Effector memory CD8-positive, alpha-beta T cell (primary cell): ENCODE results near the gene ZPR1.
A peak's percentile ranks its signal among the peaks of the same experiment; 100 is the strongest.

ENCODE experiments used
- ATAC-seq: fragments of 150-1000 bp; cut with Tn5 transposase; replicated peaks from 2 replicates; pipeline ENCODE4 v1.10.0; 2021; ENCODE audit warnings: mild to moderate bottlenecking, moderate library complexity
- DNase-seq, 3 experiments: peaks; one replicate each; pipeline ENCODE4 v3.0.0; 2021
- H3K27ac Mint-ChIP-seq, 2 donors: one replicate each; pipeline ENCODE4 v1.8.0; 2022; ENCODE audit warnings: mild to moderate bottlenecking in 2 of 2, mixed read lengths in 2 of 2, moderate library complexity in 2 of 2
- H3K27me3 Mint-ChIP-seq, 2 donors: one replicate each; pipeline ENCODE4 v1.8.0; 2022; ENCODE audit warnings: mixed read lengths in 2 of 2
- H3K36me3 Mint-ChIP-seq: one replicate; pipeline ENCODE4 v1.8.0; 2022; ENCODE audit warnings: mild to moderate bottlenecking, moderate library complexity, mixed read lengths; ENCODE audit not compliant: insufficient read depth
- H3K4me1 Mint-ChIP-seq, 2 donors: one replicate each; pipeline ENCODE4 v1.8.0; 2022; ENCODE audit warnings: low read depth in 2 of 2, mixed read lengths in 2 of 2
- H3K4me3 Mint-ChIP-seq, 2 donors: one replicate each; pipeline ENCODE4 v1.8.0; 2022; ENCODE audit warnings: mild to moderate bottlenecking in 2 of 2, mixed read lengths in 2 of 2, moderate library complexity in 2 of 2
- H3K9me3 Mint-ChIP-seq, 2 donors: one replicate each; pipeline ENCODE4 v1.8.0; 2022; ENCODE audit warnings: mixed read lengths in 2 of 2

ZPR1 gene

DNA sequence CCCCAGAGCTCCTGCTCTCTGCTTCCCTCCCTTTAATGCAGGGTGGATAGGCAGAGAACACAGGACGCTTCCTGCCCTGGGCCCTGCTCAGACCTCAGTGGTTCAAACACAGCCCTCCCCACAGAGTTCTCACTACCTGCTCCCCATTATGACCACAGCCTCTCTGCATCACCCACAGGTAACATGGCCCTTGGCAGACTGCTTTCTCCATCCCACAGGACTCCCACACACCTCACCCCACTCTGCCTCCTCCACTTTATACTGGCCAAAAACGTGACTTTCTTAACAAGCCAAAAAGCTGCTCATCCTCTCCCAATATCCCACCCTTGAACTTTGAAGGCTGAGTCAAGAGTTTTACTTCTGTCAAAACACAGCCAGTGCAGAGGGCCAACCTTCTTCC, 48.8 kb downstream of the ZPR1 start:
- no peaks in the 10 kb centered on the region for H3K27me3 Mint-ChIP-seq
- no peaks in the 10 kb centered on the region for H3K36me3 Mint-ChIP-seq
- H3K27ac Mint-ChIP-seq: peak overlapping the region; percentile 68 to 73
- DNase-seq (no peak), ATAC-seq (no peak)
- no peak overlapping the region for H3K4me3 Mint-ChIP-seq
- H3K9me3 Mint-ChIP-seq: no peaks in the 10 kb centered on the region
- no peaks in the 10 kb centered on the region for H3K4me1 Mint-ChIP-seq

- Mint-ChIP-seq H3K4me1 (peaks cover 5 to 9% of the 10 kb centered on the region in 2 donors), H3K27me3 (peaks cover 2 to 4% of the 10 kb centered on the region in 2 donors), H3K27ac (no peak overlapping the region), H3K36me3 (no peaks in the 10 kb centered on the region), H3K4me3 (no peak overlapping the region), H3K9me3 (no peaks in the 10 kb centered on the region)
- ATAC-seq (no peak), DNase-seq (no peak)
These were observed 51.1 kb downstream of the ZPR1 start for GRCh38 chr11:116736763-116737162.

- peaks cover 5 to 9% of the 10 kb centered on the region in 2 donors for H3K4me1 Mint-ChIP-seq
- peaks cover 12 to 18% of the 10 kb centered on the region in 2 donors for H3K27me3 Mint-ChIP-seq
- DNase-seq (no peak), ATAC-seq (no peak)
- H3K36me3 Mint-ChIP-seq: no peaks in the 10 kb centered on the region
- H3K4me3 Mint-ChIP-seq: no peak overlapping the region
- H3K27ac Mint-ChIP-seq: no peak overlapping the region
- H3K9me3 Mint-ChIP-seq: no peaks in the 10 kb centered on the region
These were observed 53.8 kb downstream of the ZPR1 start for GRCh38 chr11:116733969-116734508.

GRCh38 chr11:116733043-116733755, 54.6 kb downstream of the ZPR1 start:
- Mint-ChIP-seq H3K4me3 (no peak overlapping the region), H3K36me3 (no peaks in the 10 kb centered on the region), H3K4me1 (peaks cover 5 to 9% of the 10 kb centered on the region in 2 donors), H3K9me3 (no peaks in the 10 kb centered on the region), H3K27ac (no peak overlapping the region), H3K27me3 (peaks cover 19 to 26% of the 10 kb centered on the region in 2 donors)
- ATAC-seq: no peak
- no peak for DNase-seq

- DNase-seq (peak; percentile 41 to 51 (median 51)), ATAC-seq (peak; percentile 90)
- no peak overlapping the region for H3K27ac Mint-ChIP-seq
- no peaks in the 10 kb centered on the region for H3K36me3 Mint-ChIP-seq
- no peak overlapping the region for H3K4me3 Mint-ChIP-seq
- H3K27me3 Mint-ChIP-seq: peaks cover 24 to 34% of the 10 kb centered on the region in 2 donors
- H3K4me1 Mint-ChIP-seq: peaks cover 5 to 9% of the 10 kb centered on the region in 2 donors
- H3K9me3 Mint-ChIP-seq: no peaks in the 10 kb centered on the region
These were observed 55.4 kb downstream of the ZPR1 start for GRCh38 chr11:116732271-116733042.

DNA sequence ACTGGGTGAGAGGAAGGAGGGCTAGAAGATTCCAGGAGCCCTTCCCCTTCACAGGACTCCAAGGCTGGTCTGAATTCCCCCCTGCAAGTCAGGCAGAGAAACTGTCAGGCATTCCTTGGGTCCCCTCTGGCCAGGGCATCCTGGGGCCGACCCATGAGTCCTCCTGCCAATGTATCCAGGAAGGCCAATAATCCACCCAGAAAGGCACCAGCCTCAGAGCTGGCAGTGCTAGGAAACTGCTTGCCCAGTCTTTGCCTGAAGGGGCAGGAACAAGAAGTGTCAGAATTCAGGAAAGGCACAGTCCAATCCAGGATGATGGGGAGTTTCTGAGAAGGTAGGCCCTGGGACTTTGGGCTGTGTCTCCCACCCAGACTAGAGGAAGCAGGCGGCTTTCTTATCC, 56.0 kb downstream of the ZPR1 start:
- no peak for ATAC-seq
- Mint-ChIP-seq H3K27ac (no peak overlapping the region), H3K36me3 (no peaks in the 10 kb centered on the region), H3K27me3 (peaks cover 26 to 40% of the 10 kb centered on the region in 2 donors), H3K4me3 (no peak overlapping the region), H3K4me1 (peaks cover 5 to 9% of the 10 kb centered on the region in 2 donors), H3K9me3 (no peaks in the 10 kb centered on the region)
- DNase-seq: no peak

GRCh38 chr11:116731097-116731761, 56.6 kb downstream of the ZPR1 start:
- DNase-seq (no peak), ATAC-seq (no peak)
- no peaks in the 10 kb centered on the region for H3K9me3 Mint-ChIP-seq
- no peak overlapping the region for H3K27ac Mint-ChIP-seq
- H3K27me3 Mint-ChIP-seq: peaks cover 32 to 46% of the 10 kb centered on the region in 2 donors
- H3K4me1 Mint-ChIP-seq: peaks cover 5 to 9% of the 10 kb centered on the region in 2 donors
- no peaks in the 10 kb centered on the region for H3K36me3 Mint-ChIP-seq
- H3K4me3 Mint-ChIP-seq: no peak overlapping the region

GRCh38 chr11:116730601-116731000, 57.2 kb downstream of the ZPR1 start:
- H3K4me3 Mint-ChIP-seq: no peak overlapping the region
- H3K27ac Mint-ChIP-seq: no peak overlapping the region
- no peaks in the 10 kb centered on the region for H3K36me3 Mint-ChIP-seq
- DNase-seq (no peak), ATAC-seq (no peak)
- H3K4me1 Mint-ChIP-seq: peaks cover 5 to 9% of the 10 kb centered on the region in 2 donors
- peaks cover 32 to 52% of the 10 kb centered on the region in 2 donors for H3K27me3 Mint-ChIP-seq
- no peaks in the 10 kb centered on the region for H3K9me3 Mint-ChIP-seq

DNA sequence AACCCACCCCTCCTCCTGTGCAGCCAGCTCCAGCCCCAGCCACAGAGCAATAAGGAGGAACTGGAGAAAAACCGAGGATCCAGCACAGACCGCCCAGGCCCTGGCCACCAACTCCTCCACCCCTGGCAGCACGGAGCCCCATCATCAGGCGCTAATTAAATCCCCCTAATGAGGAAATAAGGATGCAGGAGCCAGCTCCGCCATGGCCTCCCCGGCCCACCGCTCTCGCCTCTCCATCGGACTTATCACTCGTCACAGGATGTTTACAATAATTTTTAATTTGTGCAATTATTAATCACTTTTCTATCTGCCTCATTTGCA, 57.6 kb downstream of the ZPR1 start:
- Mint-ChIP-seq H3K4me3 (no peak overlapping the region), H3K9me3 (no peaks in the 10 kb centered on the region), H3K27ac (no peak overlapping the region), H3K4me1 (peaks cover 5 to 9% of the 10 kb centered on the region in 2 donors), H3K27me3 (peaks cover 32 to 56% of the 10 kb centered on the region in 2 donors), H3K36me3 (no peaks in the 10 kb centered on the region)
- no peak for DNase-seq
- no peak for ATAC-seq

DNA sequence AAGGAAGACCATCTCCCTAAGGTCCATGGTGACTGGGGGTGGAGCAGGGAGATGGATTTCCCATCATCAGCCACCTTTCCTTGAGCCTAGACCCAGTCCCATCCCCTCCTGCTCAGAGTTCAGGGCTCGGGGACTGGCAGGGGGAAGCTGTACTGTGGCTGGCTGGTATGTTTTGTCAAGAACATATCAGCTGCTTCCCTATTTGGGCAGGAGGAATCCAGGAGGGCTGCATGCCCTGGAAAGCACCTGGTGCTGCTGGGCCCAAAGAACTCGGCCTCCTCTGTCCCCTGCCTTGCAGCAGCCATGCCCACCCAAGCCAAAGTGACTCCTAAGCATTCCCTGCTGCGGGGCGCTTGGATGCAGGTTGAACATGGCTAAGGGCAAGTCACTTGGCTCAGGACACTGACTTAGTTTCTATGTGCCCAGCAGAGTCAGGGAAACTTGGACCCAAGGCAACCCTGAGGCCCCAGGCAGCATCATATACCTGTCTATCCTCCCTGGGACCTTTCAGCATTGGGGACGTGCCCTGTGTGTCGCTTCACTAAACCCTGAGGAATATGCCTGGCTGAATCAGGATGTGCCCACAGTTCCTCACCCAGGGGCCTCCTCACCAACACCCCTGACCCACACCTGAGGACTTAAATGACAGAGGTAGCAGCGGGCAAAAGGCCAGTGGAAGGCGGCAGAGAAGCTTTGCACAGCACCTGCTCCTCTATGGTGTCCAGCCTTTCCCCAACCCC, 58.2 kb downstream of the ZPR1 start:
- no peak for DNase-seq
- H3K36me3 Mint-ChIP-seq: peaks cover under 1% of the 10 kb centered on the region
- no peaks in the 10 kb centered on the region for H3K9me3 Mint-ChIP-seq
- no peak overlapping the region for H3K4me3 Mint-ChIP-seq
- no peak for ATAC-seq
- peaks cover 36 to 61% of the 10 kb centered on the region in 2 donors for H3K27me3 Mint-ChIP-seq
- H3K4me1 Mint-ChIP-seq: peaks cover 5 to 9% of the 10 kb centered on the region in 2 donors
- H3K27ac Mint-ChIP-seq: no peak overlapping the region

- DNase-seq: no peak
- H3K27me3 Mint-ChIP-seq: peaks cover 48 to 78% of the 10 kb centered on the region in 2 donors
- peaks cover 5 to 6% of the 10 kb centered on the region in 2 donors for H3K4me1 Mint-ChIP-seq
- peaks cover 3% of the 10 kb centered on the region for H3K36me3 Mint-ChIP-seq
- H3K27ac Mint-ChIP-seq: no peak overlapping the region
- H3K9me3 Mint-ChIP-seq: no peaks in the 10 kb centered on the region
- no peak for ATAC-seq
- H3K4me3 Mint-ChIP-seq: no peak overlapping the region
These were observed 59.8 kb downstream of the ZPR1 start for GRCh38 chr11:116727990-116728389.

DNA sequence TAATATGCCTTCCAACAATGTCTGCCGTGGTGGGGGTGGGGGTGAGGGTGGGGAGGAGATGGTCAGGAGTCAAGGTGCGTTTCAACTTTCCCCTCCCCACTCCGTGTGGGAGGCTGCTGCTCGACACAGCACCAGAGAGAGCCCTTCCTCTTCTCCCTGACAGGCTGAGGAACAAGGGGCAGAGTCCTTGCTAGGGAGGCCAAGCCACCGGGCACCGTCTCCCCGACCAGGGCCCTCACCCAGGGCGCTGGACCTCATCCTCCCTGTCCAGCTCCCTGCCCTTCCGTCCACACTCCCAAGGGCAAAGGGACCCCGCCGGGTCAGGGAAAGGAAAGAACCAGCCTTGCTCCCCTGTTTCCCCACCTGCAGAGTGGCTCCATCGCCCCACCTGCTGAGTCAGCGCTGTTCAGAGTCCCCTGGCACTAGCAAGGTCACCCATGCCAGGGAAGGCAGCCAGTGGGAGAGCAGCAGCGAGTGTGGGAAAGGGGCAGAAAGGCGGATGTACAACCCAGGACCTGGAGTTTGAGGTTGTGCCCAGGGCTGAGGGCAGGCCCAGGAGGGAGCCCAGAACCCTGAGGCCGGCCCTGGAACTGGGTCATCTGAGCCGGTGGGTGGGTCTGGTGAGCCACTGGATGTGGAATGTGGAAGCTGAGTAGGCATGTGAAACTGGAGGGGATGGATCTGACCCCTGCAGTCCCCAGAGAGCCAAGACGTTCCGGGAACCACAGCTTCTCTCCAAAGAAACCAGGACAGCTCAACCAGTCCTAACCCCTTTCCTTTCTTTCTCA, 62.2 kb downstream of the ZPR1 start:
- peaks cover 0 to 2% of the 10 kb centered on the region in 2 donors for H3K4me1 Mint-ChIP-seq

More for the DNA sequence above, 62.2 kb downstream of the ZPR1 start:
- H3K4me3 Mint-ChIP-seq: no peak overlapping the region
- peaks cover 40 to 86% of the 10 kb centered on the region in 2 donors for H3K27me3 Mint-ChIP-seq
- no peak overlapping the region for H3K27ac Mint-ChIP-seq
- DNase-seq (no peak), ATAC-seq (no peak)
- H3K36me3 Mint-ChIP-seq: peaks cover 3% of the 10 kb centered on the region
- no peaks in the 10 kb centered on the region for H3K9me3 Mint-ChIP-seq
